Measurements from ENCODE around the gene PRKACA.
"Not testable (repeated sequence)": the region's sequence is repeated elsewhere in the genome, so short reads cannot be mapped to it uniquely, and the experiment has no call there.

PRKACA gene

DNA sequence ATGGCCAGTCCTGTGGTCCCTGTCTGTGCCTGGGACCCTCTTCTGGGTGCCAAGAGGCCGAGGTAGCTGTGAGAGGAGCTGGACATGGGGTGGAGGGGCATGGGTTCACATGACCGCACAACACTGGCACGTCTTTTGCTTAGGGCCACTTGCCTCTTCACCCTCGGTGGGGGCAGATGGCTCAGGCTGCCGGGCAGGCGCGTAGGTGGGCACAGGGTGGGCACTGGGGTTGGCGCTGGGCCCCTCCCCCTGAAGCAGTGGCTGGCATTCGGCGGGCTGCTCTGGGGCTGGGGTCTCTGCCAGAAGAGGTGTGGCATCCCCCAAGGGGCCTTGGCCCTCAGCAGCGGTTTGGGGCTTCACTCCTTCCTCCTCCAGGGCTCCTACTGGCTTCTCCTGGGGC, 64.1 kb downstream of the PRKACA start:
- Histone ChIP-seq H3K4me1 (ENCODE audit: insufficient read depth, low read length) (peaks cover 4% of the 10 kb centered on the region; the same call in 1 of the 2 replicates), H3K9me3 (ENCODE audit: control insufficient read depth, insufficient read depth, low read length) (no peaks in the 10 kb centered on the region)

DNA sequence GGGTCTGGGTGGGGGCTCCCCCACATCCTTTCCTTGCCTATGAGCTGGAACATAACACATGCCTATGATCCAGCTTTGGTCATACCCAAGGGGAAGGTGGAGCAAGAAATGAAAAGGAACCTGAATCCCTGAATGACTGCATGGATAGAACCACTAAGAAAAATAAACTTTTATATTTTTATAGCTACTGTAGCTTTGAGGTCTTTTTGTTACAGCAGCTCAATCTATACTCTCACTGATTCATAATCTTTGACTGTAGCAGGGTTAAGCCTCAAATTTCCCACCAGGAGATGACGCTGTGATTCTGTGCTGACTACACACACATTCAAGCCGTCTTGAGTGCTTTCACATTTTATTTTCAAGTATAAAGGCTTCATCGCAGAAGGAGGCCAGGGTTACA, 64.5 kb downstream of the PRKACA start:
- peaks cover 2% of the 10 kb centered on the region; the same call in 1 of the 2 replicates for H3K9me3 ChIP-seq (ENCODE audit: control insufficient read depth, insufficient read depth, low read length)
- H3K9ac ChIP-seq (ENCODE audit: low read depth, low read length), result no peak overlapping the region
- no peaks in the 10 kb centered on the region for H3K36me3 ChIP-seq (ENCODE audit: insufficient read depth, low read length)
- H3K4me1 ChIP-seq (ENCODE audit: insufficient read depth, low read length), result no peaks in the 10 kb centered on the region

More for the DNA sequence above, 64.1 kb downstream of the PRKACA start:
- Histone ChIP-seq H3K36me3 (ENCODE audit: insufficient read depth, low read length) (no peaks in the 10 kb centered on the region), H3K9ac (ENCODE audit: low read depth, low read length) (no peak overlapping the region)

DNA sequence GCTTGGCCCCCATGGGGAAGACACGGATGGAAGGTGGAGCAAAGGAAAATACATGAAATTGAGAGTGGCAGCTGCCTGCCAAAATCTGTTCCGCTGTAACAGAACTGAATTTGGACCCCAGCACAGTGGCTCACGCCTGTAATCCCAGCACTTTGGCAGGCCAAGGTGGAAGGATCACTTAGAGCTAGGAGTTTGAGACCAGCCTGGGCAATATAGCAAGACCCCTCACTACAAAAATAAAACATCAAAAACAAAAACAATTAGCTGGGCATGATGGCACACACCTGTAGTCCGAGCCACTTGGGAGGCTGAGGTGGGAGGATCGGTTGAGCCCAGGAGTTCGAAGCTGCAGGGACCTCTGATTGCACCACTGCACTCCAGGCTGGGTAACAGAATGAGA, 65.1 kb downstream of the PRKACA start:
- no peak overlapping the region for H3K9ac ChIP-seq (ENCODE audit: low read depth, low read length)
- peaks cover 2% of the 10 kb centered on the region; the same call in 1 of the 2 replicates for H3K9me3 ChIP-seq (ENCODE audit: control insufficient read depth, insufficient read depth, low read length)
- H3K4me1 ChIP-seq (ENCODE audit: insufficient read depth, low read length), result no peaks in the 10 kb centered on the region
- H3K36me3 ChIP-seq (ENCODE audit: insufficient read depth, low read length), result no peaks in the 10 kb centered on the region

DNA sequence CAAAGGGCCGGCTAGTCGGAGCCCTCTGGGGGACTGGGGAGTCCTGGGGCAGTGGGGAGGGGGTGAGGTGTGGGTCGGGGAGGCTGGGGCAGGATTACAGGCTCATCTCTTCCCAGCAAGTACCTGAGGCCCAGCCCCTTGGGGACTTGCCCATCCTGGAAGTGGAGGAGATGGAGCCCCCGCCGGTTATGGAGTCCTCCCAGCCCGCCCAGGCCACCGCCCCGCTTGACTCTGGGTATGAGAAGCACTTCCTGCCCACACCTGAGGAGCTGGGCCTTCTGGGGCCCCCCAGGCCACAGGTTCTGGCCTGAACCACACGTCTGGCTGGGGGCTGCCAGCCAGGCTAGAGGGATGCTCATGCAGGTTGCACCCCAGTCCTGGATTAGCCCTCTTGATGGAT, 65.6 kb downstream of the PRKACA start:
- Histone ChIP-seq H3K9ac (ENCODE audit: low read depth, low read length) (no peak overlapping the region), H3K9me3 (ENCODE audit: control insufficient read depth, insufficient read depth, low read length) (peaks cover 2% of the 10 kb centered on the region; the same call in 1 of the 2 replicates), H3K36me3 (ENCODE audit: insufficient read depth, low read length) (no peaks in the 10 kb centered on the region), H3K4me1 (ENCODE audit: insufficient read depth, low read length) (no peaks in the 10 kb centered on the region)

DNA sequence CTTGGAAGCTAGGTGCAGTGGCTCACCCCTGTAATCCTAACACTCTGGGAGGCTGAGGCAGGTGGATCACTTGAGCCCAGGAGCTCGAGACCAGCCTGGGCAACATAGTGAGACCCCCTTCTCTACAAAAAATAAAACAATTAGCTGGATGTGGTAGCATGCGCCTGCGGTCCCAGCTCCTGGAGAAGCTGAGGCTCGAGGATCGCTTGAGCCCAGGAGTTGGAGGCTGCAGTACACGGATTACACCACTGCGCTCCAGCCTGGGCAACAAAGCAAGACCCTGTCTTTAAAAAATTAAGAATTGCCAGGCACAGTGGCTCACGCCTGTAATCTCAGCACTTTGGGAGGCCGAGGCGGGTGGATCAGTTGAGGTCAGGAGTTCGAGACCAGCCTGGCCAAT, 66.6 kb downstream of the PRKACA start:
- not testable (repeated sequence) for H3K9ac ChIP-seq (ENCODE audit: low read depth, low read length); H3K9me3 ChIP-seq (ENCODE audit: control insufficient read depth, insufficient read depth, low read length); H3K36me3 ChIP-seq (ENCODE audit: insufficient read depth, low read length); H3K4me1 ChIP-seq (ENCODE audit: insufficient read depth, low read length)

DNA sequence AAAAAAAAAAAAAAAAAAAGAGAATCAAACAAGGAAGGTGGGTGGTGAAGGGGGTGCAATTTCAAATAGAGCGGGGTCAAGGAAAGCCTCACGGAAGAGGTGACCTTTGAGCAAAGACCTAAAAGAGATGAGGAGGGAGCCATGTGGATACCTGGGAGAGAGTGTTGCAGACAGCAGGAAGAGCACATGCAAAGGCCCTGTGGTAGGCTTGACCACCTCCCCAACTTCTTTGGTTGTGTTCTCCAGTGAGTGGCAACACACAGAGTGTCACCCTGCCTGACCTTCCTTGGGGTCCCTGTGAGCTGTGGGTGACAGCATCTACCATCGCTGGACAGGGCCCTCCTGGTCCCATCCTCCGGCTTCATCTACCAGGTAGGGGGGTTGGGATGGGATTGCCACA, 67.0 kb downstream of the PRKACA start:
- Histone ChIP-seq H3K9ac (ENCODE audit: low read depth, low read length) (no peak overlapping the region), H3K36me3 (ENCODE audit: insufficient read depth, low read length) (no peaks in the 10 kb centered on the region), H3K9me3 (ENCODE audit: control insufficient read depth, insufficient read depth, low read length) (peaks cover 2% of the 10 kb centered on the region; the same call in 1 of the 2 replicates), H3K4me1 (ENCODE audit: insufficient read depth, low read length) (no peaks in the 10 kb centered on the region)

DNA sequence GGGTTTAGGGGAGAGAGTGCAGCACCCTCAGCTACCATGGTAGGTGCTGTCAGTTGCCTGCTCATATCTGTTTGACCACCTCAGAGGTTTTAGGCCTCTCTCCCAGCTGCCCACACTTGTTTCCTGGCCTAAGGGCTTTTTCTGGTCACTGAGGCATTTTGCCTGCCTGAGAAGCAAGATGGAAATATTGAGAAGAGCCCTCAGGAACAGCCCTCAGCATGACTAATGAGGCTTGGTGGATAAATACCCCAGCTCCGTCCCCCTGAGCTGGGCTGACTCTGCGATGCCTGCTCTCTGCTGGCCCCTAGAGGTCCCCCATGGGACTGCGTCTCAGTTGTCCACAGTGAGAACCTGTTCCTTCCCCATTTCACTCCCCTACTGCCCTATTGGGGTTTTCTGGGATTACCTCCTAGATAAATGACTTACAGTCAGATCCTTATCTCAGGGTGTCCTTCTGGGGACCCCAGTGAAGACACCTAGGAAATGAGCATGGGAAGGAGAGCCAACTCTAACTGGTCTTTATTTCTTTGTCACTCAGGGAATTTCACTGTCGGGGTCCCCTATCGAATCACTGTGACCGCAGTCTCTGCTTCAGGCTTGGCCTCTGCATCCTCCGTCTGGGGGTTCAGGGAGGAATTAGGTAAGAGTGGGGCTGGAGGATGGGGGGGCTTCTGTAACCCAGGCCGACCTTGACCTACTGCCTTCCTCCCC, 69.0 kb downstream of the PRKACA start:
- Histone ChIP-seq H3K36me3 (ENCODE audit: insufficient read depth, low read length) (no peaks in the 10 kb centered on the region), H3K4me1 (ENCODE audit: insufficient read depth, low read length) (no peaks in the 10 kb centered on the region), H3K9me3 (ENCODE audit: control insufficient read depth, insufficient read depth, low read length) (peaks cover 2% of the 10 kb centered on the region; the same call in 1 of the 2 replicates), H3K9ac (ENCODE audit: low read depth, low read length) (no peak overlapping the region)

DNA sequence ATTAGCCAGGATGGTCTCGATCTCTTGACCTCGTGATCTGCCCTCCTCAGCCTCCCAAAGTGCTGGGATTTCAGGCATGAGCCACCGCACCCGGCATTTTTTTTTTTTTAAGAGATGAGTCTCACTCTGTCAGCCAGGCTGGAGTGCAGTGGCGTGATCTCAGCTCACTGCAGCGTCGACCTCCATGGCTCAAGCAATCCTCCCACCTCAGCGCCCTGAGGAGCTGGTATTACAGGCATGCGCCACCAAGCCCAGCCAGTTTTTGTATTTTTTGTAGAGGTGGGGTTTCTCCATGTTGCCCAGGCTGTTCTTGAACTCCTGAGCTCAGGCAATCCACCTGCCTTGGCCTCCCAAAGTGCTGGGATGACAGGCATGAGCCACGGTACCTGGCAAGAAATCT, 69.7 kb downstream of the PRKACA start:
- not testable (repeated sequence) for H3K9me3 ChIP-seq (ENCODE audit: control insufficient read depth, insufficient read depth, low read length); H3K9ac ChIP-seq (ENCODE audit: low read depth, low read length); H3K4me1 ChIP-seq (ENCODE audit: insufficient read depth, low read length); H3K36me3 ChIP-seq (ENCODE audit: insufficient read depth, low read length)

DNA sequence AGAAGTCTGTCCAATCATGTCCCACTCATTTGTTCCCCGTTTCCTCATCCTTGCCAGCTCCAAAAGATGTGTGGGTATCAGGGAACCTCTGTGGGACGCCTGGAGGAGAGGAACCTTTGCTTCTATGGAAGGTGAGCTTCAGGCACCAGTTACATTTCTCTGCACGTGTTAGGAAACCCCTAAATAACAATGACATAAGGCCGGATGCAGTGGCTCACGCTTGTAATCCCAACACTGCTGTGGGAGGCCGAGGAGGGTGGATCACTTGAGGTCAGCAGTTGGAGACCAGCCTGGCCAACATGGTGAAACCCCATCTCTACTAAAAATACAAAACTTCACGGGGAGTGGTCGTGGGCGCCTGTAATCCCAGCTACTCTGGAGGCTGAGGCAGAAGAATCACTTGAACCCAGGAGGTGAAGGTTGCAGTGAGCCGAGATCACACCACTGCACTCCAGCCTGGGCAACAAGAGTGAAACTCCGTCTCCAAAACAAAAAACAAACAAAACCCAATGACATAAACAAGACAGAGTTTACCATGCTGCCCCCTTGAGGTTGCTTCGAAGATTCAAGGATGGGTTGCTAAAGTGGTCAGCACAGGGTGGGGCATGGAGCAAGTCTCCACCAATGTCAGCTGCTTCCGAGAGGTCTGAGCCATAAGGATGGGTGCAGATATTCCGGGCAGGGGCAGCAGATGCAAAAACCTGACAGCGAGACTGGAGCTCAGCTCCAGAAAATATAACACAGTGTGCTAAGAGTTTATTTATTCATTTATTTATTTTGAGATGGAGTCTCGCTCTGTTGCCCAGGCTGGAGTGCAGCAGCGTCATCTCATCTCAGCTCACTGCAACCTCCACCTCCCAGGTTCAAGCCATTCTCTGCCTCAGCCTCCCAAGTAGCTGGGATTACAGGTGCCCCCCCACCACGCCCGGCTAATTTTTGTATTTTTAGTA, 74.6 kb downstream of the PRKACA start:
- not testable (repeated sequence) for H3K4me1 ChIP-seq (ENCODE audit: insufficient read depth, low read length); H3K9ac ChIP-seq (ENCODE audit: low read depth, low read length); H3K36me3 ChIP-seq (ENCODE audit: insufficient read depth, low read length); H3K9me3 ChIP-seq (ENCODE audit: control insufficient read depth, insufficient read depth, low read length)
